ENCODE data around the gene SIN3A.
"Not testable (repeated sequence)": the region's sequence is repeated elsewhere in the genome, so short reads cannot be mapped to it uniquely, and the experiment has no call there.

SIN3A gene

DNA sequence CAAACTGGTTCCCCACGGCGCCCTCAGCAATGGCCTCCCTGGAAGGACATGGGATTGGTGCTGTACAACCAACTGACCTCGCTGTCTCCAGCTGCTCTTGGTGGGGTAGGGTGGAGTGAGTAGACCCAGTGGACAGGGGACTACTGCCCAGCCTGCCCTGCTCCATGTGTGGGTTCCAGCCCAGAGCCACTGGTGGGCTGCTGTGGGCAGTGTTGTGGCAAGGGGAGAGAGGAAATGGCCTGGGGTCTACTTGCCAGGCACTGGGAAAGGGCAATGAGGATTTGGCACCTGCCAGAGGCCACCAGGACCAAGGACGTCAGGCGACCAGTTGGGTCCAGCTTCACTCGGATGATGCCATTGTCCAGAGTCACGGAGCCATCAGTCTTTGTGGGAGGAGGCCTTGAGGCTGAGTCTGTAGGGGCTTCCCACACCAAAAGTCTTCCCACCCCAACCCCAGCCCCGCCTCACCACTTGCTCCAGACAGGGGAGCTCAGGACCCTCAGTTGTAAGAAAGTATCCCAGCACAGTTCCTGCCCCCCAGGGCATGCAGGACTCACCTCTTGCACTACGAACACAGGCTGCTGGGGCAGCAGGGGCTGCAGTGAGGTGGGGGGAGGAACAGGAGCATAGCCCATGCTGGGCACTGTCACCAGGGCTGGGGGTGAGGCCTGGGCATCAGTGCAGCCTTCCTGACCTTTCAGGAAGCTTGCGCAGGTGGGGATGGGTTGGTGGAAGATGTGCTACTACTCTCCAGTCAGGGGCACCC, 92.5 kb downstream of the SIN3A start:
- DNase-seq (ENCODE audit: low read depth in 4 of 4, low spot score in 1 of 4) = no peak

DNA sequence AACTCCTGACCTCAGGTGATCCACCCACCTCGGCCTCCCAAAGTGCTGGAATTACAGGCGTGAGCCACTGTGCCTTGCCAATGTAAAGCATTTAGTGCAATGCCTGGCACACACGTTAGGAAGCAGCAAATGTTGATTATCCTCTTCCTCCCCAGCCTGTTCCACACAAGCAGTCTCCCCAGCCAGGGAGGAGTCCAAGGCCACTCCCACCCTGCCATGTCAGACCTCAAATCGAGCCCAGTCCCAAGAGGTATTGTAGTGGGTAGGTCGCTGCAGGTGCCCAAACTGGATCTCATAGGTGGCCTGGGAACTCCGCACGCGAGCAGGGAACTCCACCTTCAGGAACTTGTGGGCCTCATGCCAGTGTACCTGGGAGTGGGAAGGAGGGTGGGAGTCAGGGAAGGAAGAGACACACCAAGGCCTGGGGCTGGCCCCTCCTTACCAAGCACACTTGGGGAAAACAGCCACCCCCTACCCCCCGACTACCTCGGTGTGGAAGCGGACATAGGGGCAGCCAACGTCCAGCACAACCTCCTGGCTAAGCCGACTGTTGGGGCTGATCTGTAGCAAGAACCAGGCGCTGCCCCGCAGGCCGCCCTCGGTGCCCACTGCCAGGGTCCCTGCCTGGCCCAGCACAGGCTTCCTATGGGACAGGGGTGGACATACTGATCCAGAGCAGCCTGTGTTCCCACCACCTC, 93.4 kb downstream of the SIN3A start:
- no peak for DNase-seq (ENCODE audit: low read depth in 4 of 4, low spot score in 1 of 4)

DNA sequence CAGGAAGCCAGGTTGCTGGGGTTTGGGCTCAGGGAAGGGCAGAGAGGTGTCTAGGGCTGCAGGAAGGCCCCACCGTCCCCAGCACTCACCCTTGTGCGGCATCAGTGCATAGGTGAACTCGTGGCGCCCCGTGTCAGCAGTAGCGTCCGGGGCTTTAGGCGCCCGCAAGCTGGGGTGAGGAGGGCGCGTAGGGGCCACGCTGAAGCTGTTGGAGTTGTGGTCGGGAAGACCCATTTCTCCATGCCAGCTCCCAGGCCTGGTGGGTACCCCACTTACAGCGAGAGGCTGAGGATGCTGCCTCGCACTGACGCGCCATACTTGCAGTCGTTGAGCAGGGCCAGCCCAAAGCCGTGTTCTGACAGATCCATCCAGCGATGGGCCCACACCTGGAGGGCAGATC, 95.0 kb downstream of the SIN3A start:
- no peak for DNase-seq (ENCODE audit: low read depth in 4 of 4, low spot score in 1 of 4)

DNA sequence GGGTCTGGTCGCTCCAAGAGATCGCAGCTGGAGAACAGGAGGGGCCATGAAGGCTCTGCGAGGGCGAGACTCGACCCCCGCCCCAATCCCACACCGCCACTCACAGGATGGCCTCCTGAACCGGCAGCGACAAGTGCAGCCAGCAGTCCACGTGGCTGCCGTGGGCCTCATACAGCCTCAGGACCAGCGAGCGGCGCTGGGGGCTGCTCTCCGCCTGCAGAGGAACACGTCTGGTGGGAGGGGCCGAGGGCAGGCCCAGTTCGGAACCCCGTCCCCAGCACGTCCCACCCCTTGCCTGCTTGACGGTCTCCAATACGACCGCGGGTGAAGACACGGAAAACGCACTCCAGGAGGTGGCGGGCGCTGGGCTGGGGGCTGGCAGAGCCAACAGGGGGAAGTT, 95.5 kb downstream of the SIN3A start:
- DNase-seq (ENCODE audit: low read depth in 4 of 4, low spot score in 1 of 4) = no peak

DNA sequence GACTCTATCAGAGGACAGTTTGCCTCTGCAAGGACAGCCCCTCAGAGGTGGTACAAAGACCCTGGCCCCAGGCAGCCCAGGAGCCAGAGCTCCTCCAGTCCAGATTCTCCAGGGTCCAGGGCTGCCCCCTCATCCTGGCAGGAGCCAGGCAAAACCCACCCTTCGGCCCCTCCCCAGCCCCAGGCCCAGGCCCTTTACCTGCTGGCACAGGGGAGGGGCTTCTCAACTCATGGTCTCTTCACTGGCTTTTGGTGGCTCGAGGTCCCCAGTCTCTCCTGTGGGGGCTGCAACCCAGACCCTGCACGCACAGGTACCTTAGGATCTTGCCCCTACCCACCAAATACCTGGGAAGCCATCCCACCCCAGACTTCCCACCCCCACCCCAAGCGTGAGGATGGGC, 96.1 kb downstream of the SIN3A start:
- no peak for DNase-seq (ENCODE audit: low read depth in 4 of 4, low spot score in 1 of 4)

DNA sequence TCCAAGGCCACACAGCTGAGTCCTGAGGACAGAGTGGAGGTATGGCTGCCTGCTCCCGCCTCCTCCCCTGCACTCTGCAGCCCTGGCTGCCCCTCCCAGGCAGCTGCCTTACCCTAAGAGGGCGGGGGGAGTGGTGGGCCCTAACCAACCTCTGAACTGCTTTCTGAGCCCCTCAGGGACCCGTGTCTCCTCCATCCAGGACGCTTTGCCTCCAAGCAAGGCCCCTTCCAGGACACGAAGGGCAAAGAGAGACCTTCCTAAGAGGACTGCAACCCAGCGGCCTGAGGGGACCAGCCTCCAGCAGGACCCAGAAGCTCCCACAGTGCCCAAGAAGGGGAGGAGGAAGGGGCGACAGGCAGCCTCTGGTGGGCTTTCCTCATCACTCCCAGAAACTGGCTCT, 97.0 kb downstream of the SIN3A start:
- no peak for DNase-seq (ENCODE audit: low read depth in 4 of 4, low spot score in 1 of 4)

DNA sequence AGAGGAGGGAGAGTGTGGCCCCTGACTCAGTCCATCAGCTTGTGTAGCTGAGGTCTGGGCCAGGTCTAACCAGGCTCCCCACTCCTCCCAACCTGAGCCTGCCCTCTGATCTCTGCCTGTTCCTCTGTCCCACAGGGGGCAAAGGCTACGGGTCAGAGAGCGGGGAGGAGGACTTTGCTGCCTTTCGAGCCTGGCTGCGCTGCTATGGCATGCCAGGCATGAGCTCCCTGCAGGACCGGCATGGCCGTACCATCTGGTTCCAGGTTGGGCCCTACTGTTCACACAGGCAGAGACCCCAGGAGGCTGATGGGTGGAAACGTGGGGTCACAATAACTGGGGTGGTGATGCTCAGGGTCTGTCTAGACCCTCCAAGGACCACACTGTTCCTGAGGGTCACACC, 97.9 kb downstream of the SIN3A start:
- no peak for DNase-seq (ENCODE audit: low read depth in 4 of 4, low spot score in 1 of 4)

DNA sequence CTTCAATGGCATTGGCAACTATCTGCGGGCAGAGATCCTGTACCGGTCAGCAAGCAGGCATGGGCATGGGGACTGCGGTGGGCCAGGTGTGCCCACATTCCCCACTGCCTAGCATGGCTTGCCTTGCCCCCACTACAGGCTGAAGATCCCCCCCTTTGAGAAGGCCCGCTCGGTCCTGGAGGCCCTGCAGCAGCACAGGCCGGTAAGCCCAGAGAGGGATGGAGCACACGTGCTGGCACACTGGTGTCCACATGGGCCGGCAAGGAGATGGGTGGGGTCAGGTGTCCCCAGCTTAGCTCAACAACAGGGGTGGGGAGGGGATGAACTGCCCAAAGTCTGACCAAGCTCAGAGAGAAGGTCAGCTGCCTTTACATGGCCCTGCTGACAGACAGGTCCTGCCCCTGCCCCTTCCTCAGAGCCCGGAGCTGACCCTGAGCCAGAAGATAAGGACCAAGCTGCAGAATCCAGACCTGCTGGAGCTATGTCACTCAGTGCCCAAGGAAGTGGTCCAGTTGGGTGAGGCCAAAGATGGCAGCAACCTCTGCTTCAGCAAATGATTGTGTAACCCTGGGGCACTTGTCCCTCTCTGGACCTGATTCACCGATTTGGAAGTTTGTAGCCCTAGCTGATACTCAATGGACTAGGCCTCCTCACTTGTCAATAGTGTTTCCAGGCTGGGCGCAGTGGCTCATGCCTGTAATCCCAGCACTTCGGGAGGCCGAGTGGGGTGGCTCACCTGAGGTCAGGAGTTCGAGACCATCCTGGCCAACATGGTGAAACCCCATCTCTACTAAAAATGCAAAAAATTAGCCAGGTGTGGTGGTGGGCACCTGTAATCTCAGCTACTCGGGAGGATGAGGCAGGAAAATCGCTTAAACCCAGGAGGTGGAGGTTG, 99.1 kb downstream of the SIN3A start:
- no peak for DNase-seq (ENCODE audit: low read depth in 4 of 4, low spot score in 1 of 4)

DNA sequence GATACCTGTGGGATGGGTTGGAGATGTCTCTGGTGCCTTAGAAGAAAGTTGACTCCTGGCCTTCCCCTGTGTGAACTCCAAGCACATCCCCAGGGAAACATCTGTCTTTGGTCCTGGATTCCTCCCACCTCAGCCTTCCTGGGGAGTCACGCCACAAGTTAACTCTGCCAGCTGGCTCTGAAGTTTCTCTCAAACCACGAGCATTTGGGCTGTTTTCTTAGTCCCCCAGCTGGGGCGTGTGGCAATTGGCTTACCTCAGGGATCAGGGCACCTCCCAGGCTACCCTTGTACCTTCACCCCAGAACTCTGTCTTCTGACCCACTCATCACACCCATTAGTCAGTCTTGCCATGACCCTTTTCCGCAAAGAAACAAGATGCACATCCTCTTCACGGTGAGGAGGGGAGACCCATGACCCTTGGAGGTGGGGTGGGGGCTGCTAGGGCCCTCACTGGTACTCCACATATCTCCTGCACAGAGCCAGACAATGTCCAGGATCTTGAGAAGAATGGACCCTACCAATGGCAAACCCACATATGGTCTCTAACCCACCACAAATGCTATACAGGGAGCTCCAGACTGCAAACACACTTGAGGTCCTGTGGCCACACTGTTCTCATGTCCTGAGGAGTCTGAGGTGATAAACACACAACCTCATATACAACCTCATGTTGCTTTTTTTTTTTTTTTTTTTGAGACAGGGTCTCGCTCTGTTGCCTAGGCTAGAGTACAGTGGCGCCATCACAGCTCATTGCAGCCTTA, 100.7 kb downstream of the SIN3A start:
- DNase-seq (ENCODE audit: low read depth in 4 of 4, low spot score in 1 of 4) = no peak

DNA sequence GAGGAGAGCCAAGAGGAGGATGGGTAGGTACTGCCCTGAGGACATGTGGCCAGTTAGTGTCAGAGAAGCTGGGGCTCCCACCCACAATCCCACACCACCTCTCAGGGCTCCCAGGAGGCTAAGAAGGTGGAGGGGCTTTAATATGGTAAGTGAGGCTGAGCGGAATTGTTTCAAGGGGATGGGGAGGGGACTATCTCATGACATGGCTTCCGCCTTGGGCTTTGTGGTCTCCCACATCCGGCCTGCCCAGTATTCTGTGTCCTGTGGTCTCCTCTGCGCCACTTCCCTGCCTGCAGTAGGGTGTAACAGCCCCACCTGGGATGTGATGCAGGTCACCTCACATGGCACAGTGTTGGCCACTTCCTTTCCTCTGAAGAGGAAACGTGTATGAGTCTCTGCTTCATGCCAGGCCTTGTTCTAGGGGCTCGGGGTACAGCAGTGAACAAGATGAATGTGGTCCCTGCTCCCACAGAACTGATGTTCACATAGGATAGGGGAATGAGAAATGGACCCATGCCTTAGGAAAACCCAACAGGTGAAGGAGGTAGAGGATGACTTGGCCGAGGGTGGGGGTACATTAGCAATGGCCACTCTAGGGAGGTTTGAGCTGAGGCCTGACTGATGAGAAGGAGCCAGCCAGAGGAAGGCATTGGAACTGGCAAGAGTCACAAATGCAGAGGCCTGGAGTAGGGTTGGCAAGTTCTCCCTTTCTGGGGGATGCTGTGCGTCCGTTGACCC, 101.5 kb downstream of the SIN3A start:
- DNase-seq (ENCODE audit: low read depth in 4 of 4, low spot score in 1 of 4) = peak in 2 of 4 experiments; percentile 30 to 45

DNA sequence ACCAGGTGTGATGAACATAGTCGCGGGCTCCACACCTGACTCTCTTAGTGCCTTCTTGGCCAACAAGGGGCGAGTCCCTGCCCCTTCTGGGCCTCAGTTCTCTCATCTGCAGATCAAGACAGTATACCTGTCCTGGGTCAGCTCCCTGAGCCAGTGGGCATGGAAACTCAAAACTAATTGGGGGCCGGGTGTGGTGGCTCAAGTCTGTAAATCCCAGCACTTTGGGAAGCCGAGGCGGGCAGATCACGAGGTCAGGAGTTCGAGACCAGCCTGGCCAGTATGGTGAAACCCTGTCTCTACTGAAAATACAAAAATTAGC, 102.2 kb downstream of the SIN3A start:
- not testable (repeated sequence) for DNase-seq (ENCODE audit: low read depth in 4 of 4, low spot score in 1 of 4)

DNA sequence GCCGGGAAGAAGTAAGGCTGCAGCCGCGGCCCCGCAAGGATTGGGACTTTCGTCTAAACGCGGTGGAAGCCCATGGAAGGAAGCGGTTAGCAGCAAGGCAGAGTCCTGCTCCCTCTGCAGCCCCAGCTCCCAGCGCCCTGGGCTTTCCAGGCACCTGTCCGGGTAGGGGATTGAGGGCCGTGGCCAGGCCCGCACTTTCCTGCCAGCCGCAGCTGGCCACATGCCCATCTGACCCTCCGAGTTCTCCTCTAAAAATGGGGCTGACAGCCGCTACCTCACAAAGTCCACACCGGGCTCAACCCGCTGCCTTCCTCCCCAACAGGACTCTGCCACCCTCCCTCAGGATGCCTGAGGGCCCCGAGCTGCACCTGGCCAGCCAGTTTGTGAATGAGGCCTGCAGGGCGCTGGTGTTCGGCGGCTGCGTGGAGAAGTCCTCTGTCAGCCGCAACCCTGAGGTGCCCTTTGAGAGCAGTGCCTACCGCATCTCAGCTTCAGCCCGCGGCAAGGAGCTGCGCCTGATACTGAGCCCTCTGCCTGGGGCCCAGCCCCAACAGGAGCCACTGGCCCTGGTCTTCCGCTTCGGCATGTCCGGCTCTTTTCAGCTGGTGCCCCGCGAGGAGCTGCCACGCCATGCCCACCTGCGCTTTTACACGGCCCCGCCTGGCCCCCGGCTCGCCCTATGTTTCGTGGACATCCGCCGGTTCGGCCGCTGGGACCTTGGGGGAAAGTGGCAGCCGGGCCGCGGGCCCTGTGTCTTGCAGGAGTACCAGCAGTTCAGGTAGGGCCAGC, 102.7 kb downstream of the SIN3A start:
- DNase-seq (ENCODE audit: low read depth in 4 of 4, low spot score in 1 of 4) = no peak

DNA sequence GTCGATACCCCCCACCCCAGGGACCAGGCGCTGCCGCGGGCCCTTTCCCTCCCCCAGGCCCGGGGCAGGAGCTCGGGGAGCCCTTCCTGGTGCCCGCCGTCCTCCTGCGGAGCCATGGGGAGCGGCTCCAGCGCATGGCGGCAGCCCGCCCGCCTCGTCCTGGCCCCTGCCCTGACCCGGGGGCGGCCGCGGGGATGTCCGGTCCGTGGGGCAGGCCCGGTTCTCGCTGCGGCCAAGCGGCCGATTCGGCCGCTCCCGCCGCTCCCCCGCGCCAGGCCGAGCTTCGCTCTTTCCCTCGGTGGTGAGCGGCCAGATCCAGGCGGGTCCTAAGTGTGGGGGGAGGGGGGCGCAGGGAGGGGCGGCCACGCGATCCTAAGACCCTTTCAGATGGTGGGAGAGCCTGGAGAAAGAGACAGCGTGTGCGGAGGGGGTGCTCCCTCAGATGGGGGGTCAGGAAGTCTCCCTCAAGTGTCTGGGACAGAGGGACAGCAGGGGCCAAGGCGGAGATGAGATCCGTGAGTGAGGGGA, 103.4 kb downstream of the SIN3A start:
- DNase-seq (ENCODE audit: low read depth in 4 of 4, low spot score in 1 of 4) = no peak

DNA sequence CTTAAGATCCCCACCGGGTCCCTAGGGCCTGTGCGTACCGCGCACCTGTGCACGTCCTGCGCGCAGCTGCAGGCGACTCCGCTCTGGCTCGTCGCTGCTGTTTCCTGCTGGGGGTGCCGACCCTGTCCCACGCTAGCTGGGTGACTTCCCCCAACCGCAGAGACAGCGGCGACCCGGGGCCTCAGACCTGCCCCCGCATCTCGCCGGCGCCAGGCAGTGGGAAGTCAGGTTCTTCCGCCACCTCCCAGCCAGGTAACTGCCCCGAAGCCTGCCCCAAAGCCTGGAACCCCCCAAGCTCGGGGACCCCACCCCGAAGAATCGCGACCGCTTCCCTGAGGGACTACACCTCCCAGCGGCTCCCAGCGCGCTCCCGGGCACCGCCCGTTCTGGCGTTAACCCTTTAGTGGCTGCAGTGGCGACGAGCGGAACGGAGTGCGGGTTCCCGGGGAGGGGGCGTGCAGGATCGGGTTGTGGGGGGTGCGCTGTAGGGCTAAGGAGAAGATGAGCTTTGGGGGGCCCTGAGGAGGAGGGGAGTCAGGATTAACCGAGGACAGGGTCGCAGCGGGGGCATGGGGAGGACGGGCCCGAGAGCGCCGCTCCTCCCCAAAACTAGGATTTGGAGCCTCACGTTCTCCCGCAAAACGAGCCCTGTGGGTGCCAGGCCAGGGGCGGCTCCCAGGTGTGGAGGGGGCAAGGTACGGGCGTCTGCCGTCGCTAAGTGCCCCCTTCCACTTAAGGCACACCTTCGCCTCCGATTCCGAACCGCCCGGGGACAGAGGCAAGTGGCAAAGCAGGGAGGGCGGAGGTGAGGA, 104.1 kb downstream of the SIN3A start:
- peak in 1 of 4 experiments; percentile 30 for DNase-seq (ENCODE audit: low read depth in 4 of 4, low spot score in 1 of 4)

DNA sequence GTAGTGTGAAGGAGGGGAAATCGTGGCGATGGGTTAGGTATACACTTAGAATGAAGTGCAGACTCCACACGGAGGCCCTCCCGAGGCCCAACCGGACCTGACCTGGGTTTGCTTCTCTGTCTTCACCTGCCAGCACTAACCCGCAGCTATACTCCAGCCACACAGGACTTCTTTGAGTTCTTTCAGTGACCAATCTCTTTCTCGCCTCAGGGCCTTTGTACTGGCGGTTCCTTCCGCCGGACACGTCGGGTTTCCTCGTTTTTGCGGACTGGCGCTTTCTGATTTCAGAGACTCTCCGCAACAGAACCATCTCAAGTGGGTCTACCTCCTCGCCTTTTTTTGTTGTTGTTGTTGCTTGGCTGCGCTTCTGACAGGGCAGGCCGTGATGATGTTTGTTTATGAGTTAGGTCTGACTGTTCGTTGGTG, 104.7 kb downstream of the SIN3A start, which contains the start of gene NEIL1:
Gene NEIL1, plus strand, starts transcription at position 244 of the 426 bp plus-strand sequence. CDS start 1,867 bp downstream, outside the sequence.
- no peak for DNase-seq (ENCODE audit: low read depth in 4 of 4, low spot score in 1 of 4)

DNA sequence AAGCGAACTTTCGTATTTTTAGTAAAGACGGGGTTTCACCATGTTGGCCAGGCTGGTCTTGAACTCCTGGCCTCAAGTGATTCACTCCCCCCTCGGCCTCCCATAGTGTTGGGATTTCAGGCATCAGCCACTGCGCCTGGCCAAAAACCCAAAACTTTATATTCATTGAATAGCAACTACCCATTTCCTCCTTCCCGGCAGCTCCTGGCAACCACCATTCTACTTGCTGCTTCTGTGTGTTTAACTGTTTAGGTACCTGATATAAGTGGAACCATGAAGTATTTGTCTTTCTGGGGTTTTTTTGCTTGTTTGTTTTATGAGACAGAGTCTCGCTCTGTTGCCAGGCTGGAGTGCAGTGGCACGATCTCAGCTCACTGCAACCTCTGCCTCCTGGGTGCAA, 107.5 kb downstream of the SIN3A start:
- not testable (repeated sequence) for DNase-seq (ENCODE audit: low read depth in 4 of 4, low spot score in 1 of 4)

DNA sequence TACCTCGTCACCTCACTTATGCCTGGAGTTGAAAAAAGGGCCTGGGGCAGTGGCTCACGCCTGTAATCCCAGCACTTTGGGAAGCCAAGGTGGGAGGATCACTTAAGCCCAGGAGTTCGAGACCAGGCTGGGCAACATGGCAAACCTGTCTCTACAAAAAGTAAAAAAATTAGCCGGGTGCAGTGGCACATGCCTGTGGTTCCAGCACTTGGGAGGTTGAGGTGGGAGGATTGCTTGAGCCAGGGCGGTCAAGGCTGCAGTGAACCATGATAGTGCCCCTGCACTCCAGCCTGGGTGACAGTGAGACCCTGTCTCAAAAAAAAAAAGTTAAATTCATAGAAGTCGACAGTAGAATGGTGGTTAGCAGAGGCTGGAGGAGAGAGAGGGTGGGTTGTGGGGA, 109.3 kb downstream of the SIN3A start:
- no peak for DNase-seq (ENCODE audit: low read depth in 4 of 4, low spot score in 1 of 4)

DNA sequence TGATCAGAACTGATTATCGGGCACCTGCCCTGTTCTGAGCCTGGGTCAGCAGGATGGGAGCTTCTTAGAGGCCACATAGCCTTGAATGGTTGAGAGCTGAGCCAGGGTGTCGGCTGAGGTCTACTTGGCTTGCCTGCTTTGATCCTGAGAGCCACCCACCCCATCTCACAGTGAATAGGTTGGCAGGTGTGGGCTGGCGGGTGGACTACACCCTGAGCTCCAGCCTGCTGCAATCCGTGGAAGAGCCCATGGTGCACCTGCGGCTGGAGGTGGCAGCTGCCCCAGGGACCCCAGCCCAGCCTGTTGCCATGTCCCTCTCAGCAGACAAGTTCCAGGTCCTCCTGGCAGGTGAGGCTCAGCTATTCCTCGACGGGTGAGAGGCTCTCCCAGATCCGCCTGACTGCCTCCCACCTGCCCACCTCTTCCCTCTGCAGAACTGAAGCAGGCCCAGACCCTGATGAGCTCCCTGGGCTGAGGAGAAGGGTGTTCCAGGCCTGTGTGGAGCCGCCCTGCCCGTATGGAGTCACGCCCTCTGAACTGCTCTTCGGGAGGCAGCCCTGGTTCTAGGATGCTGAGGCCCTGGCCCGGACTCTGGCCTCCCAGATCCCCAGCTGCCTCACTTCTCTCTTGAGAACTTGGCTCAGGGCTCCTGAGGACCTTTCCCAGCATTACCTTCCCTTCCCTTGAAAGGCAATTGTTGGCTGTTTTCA, 111.8 kb downstream of the SIN3A start:
- no peak for DNase-seq (ENCODE audit: low read depth in 4 of 4, low spot score in 1 of 4)
